Esophagus (tissue), 2 donors: Measurements from ENCODE around the gene PRTN3. TPM values are rescaled to one million over a fixed set of nuclear protein-coding genes. Genes with fewer than 3 reads are reported as not detected.
"Not testable (repeated sequence)": the region's sequence is repeated elsewhere in the genome, so short reads cannot be mapped to it uniquely, and the experiment has no call there.

ENCODE experiments used
- H3K27ac ChIP-seq, 2 donors: one replicate each; pipeline ENCODE4 v1.5.1; 2013; ENCODE audit warnings: low read depth in 2 of 2, mild to moderate bottlenecking in 2 of 2, inconsistent platforms in 1 of 2, low read length in 1 of 2, moderate library complexity in 1 of 2
- H3K27me3 ChIP-seq, 2 donors: one replicate each; pipeline ENCODE4 v1.6.1; 2013; ENCODE audit warnings: low read length in 2 of 2, control low read depth in 1 of 2, mild to moderate bottlenecking in 1 of 2; ENCODE audit not compliant: insufficient read depth in 2 of 2, control insufficient read depth in 1 of 2
- H3K36me3 ChIP-seq, 2 donors: one replicate each; pipeline ENCODE4 v1.6.1; 2013; ENCODE audit warnings: low read length in 1 of 2; ENCODE audit not compliant: control insufficient read depth in 2 of 2, insufficient read depth in 2 of 2
- H3K4me1 ChIP-seq, 2 donors: one replicate each; pipeline ENCODE4 v1.6.1; 2013; ENCODE audit warnings: low read length in 1 of 2; ENCODE audit not compliant: control insufficient read depth in 2 of 2, insufficient read depth in 2 of 2
- H3K4me3 ChIP-seq, 2 donors: one replicate each; pipeline ENCODE4 v1.5.1; 2013; ENCODE audit warnings: low read length in 2 of 2, mild to moderate bottlenecking in 2 of 2, low read depth in 1 of 2, moderate library complexity in 1 of 2
- H3K9me3 ChIP-seq, 2 donors: one replicate each; pipeline ENCODE4 v1.6.1; 2013; ENCODE audit warnings: mild to moderate bottlenecking in 2 of 2, low read depth in 1 of 2, low read length in 1 of 2, moderate library complexity in 1 of 2; ENCODE audit not compliant: control insufficient read depth in 2 of 2, insufficient read depth in 1 of 2
- WGBS, 2 donors: extraction: QIAGEN DNeasy Blood & Tissue Kit; methylation state at CpG; one replicate each; pipeline ENCODE4 v1.1.7; 2013; 5-methylcytosine and 5-hydroxymethylcytosine counted together
- polyA plus RNA-seq, 2 donors: library from polyadenylated mRNA; stranded (reverse); fragments of 200-250 nt; gene quantifications; one replicate each; pipeline ENCODE4 v1.2.3, GENCODE V29; 2013
- donor health status: healthy with polysubstance abuse.
- donor health status: Bipolar disorder and iron deficiency.

PRTN3 gene
- polyA plus RNA-seq, 2 donors: not detected

GRCh38 chr19:829129-829758 lies 11.6 kb upstream of the PRTN3 start:
- Histone ChIP-seq H3K36me3 (no peaks in the 10 kb centered on the region), H3K9me3 (no peaks in the 10 kb centered on the region), H3K27ac (no peak overlapping the region), H3K27me3 (peaks cover 0 to 4% of the 10 kb centered on the region in 2 donors), H3K4me1 (no peaks in the 10 kb centered on the region), H3K4me3 (no peak overlapping the region)
- 63 to 65% methylated on average over 18 of the region's 18 CpGs for WGBS, 2 donors

GRCh38 chr19:831407-832369 lies 9.1 kb upstream of the PRTN3 start:
- Histone ChIP-seq H3K36me3 (no peaks in the 10 kb centered on the region), H3K27me3 (peaks cover 0 to 4% of the 10 kb centered on the region in 2 donors)
- 50 to 52% methylated on average over 35 to 38 of the region's 38 CpGs for WGBS, 2 donors

GRCh38 chr19:834216-834615 lies 6.6 kb upstream of the PRTN3 start:
- Histone ChIP-seq H3K9me3 (no peaks in the 10 kb centered on the region), H3K36me3 (no peaks in the 10 kb centered on the region), H3K4me1 (no peaks in the 10 kb centered on the region), H3K27me3 (peaks cover 0 to 4% of the 10 kb centered on the region in 2 donors), H3K27ac (no peak overlapping the region), H3K4me3 (no peak overlapping the region)
- 76 to 78% methylated on average over 24 of the region's 24 CpGs for WGBS, 2 donors

More at GRCh38 chr19:831407-832369, 9.1 kb upstream of the PRTN3 start:
- no peak overlapping the region for H3K27ac ChIP-seq
- H3K4me3 ChIP-seq: no peak overlapping the region
- H3K9me3 ChIP-seq: no peaks in the 10 kb centered on the region
- H3K4me1 ChIP-seq: no peaks in the 10 kb centered on the region

- Histone ChIP-seq H3K36me3 (no peaks in the 10 kb centered on the region), H3K9me3 (no peaks in the 10 kb centered on the region), H3K4me1 (no peaks in the 10 kb centered on the region), H3K4me3 (no peak overlapping the region), H3K27ac (no peak overlapping the region), H3K27me3 (peaks cover 0 to 4% of the 10 kb centered on the region in 2 donors)
- WGBS, 2 donors: 63 to 69% methylated on average over 31 to 36 of the region's 36 CpGs
Measured at GRCh38 chr19:835210-835810, 5.5 kb upstream of the PRTN3 start.

GRCh38 chr19:842802-843179 lies 2.0 kb downstream of the PRTN3 start:
- 79 to 80% methylated on average over 7 of the region's 7 CpGs for WGBS, 2 donors
- H3K9me3 ChIP-seq, H3K36me3 ChIP-seq, H3K27me3 ChIP-seq, H3K27ac ChIP-seq, H3K4me3 ChIP-seq, H3K4me1 ChIP-seq: not testable (repeated sequence)

GRCh38 chr19:843180-843835 lies 2.5 kb downstream of the PRTN3 start:
- WGBS, 2 donors: 4 to 6% methylated on average over 46 of the region's 46 CpGs
- Histone ChIP-seq H3K36me3 (no peaks in the 10 kb centered on the region), H3K27ac (no peak overlapping the region), H3K4me1 (peaks cover 0 to 8% of the 10 kb centered on the region in 2 donors), H3K4me3 (no peak overlapping the region), H3K27me3 (peaks cover 0 to 13% of the 10 kb centered on the region in 2 donors), H3K9me3 (no peaks in the 10 kb centered on the region)

- WGBS, 2 donors: 9 to 23% methylated on average over 31 to 64 of the region's 70 CpGs
- Histone ChIP-seq H3K9me3 (no peaks in the 10 kb centered on the region), H3K4me3 (no peak overlapping the region), H3K4me1 (peaks cover 0 to 8% of the 10 kb centered on the region in 2 donors), H3K36me3 (no peaks in the 10 kb centered on the region), H3K27ac (no peak overlapping the region), H3K27me3 (peaks cover 0 to 13% of the 10 kb centered on the region in 2 donors)
Measured at GRCh38 chr19:843836-844545, 3.2 kb downstream of the PRTN3 start.

- Histone ChIP-seq H3K27me3 (peaks cover 0 to 13% of the 10 kb centered on the region in 2 donors), H3K4me1 (peaks cover 0 to 8% of the 10 kb centered on the region in 2 donors), H3K27ac (no peak overlapping the region), H3K9me3 (no peaks in the 10 kb centered on the region), H3K36me3 (no peaks in the 10 kb centered on the region), H3K4me3 (no peak overlapping the region)
- WGBS, 2 donors: 21 to 29% methylated on average over 11 of the region's 11 CpGs
Measured at GRCh38 chr19:844546-844971, 3.8 kb downstream of the PRTN3 start.
